HG02938 (cell line): ENCODE data around the gene BRAP.
A peak's percentile ranks its signal among the peaks of the same experiment; 100 is the strongest.
"Not testable (repeated sequence)": the region's sequence is repeated elsewhere in the genome, so short reads cannot be mapped to it uniquely, and the experiment has no call there.

Experiments
- ATAC-seq: cut with Tn5 transposase; IDR thresholded peaks from one replicate; pipeline ENCODE4 v1.9.1; 2021; ENCODE audit warnings: mild to moderate bottlenecking, moderate library complexity; ENCODE audit not compliant: unreplicated experiment

BRAP gene

DNA sequence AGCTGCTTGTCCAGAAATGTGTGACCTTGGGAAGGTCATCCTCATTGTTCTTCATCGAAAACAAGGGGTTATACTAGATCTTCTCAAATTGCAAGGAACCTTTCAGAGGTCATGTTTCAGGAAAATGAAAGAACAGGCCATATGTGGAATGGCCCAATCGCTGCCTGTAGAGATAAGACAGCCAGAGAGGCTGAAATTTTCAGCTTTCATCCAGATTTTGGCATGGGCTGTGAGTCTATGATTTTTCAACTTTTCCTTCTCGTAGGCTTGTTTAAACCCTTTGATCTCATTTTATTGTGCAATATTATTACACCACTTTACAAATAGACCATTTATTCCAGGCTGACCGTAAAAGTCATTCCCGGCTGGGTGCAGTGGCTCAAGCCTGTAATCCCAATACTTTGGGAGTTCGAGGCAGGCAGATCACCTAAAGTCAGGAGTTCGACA, 69.6 kb downstream of the BRAP start:
- no peak for ATAC-seq

GRCh38 chr12:111607239-111607638, 78.5 kb downstream of the BRAP start:
- no peak for ATAC-seq

- no peak for ATAC-seq
Observed at GRCh38 chr12:111606767-111607230, 79.0 kb downstream of the BRAP start.

- no peak for ATAC-seq
Observed at GRCh38 chr12:111605911-111606766, 79.6 kb downstream of the BRAP start.

DNA sequence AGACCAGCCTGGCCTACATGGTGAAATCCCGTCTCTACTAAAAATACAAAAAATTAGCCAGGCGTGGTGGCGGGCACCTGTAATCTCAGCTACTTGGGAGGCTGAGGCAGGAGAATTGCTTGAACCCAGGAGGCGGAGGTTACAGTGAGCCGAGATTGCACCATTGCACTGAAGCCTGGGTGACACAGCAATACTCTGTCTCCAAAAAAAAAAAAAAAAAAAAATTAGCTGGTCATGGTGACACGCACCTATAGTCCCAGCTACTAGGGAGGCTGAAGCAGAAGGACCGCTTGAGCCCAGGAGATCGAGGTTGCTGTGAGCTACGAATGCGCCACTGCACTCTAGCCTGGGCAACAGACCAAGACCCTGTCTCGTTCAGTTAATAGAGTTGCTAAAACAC, 82.9 kb downstream of the BRAP start:
- ATAC-seq, result not testable (repeated sequence)

DNA sequence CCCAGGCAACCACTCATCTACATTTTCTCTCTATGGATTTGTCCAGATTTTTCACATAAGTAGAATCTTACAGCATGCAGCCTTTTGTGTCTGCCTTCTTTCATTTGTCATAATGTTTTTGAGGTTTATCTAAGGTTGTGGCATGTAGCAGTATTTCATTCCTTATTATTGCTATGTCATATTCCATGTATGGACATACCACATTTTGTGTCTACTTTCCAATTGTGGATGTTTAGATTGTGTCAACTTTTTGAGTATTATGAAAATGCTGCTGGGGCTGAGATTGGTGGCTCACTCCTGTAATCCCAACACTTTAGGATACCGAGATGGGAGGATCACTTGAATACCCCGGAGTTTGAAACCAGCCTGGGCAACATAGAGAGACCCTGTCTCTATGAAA, 83.4 kb downstream of the BRAP start:
- ATAC-seq, result no peak

DNA sequence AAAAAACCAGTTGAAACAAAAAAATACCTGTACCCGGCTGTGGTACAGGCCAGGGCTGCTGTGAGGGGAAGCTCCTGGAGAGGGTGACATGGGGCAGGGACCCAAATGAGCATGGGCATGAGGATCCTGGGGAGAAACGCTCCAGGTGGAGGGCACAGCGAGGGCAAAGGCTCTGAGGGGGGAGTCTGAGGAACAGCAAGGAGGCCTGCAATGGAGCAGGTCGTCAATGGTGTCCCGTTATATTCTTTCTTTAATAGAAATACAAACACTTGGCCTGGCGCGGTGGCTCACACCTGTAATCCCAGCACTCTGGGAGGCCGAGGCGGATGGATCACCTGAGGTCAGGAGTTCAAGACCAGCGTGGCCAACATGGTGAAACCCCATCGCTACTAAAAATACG, 84.8 kb downstream of the BRAP start:
- ATAC-seq, result not testable (repeated sequence)

DNA sequence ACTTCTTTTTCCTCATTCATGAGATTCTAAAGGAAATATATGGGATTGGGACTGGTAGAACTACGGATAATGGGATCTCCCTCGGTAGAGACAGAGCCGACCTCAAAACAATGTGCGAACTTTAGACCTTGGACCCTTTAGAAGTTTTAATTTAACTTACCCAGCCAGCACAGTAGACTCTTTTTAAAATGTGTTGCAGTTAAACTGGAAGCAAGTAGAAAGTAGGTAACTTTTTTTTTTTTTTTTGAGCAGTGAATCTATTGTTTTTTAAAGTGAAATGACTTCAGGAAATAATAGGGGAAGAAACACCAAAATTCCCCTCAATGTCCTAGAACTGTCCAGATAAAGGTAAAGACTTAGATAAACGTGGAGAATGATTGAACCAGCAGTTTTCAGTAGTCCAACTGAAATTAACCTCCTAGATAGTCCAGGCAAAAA, 85.5 kb downstream of the BRAP start:
- no peak for ATAC-seq

DNA sequence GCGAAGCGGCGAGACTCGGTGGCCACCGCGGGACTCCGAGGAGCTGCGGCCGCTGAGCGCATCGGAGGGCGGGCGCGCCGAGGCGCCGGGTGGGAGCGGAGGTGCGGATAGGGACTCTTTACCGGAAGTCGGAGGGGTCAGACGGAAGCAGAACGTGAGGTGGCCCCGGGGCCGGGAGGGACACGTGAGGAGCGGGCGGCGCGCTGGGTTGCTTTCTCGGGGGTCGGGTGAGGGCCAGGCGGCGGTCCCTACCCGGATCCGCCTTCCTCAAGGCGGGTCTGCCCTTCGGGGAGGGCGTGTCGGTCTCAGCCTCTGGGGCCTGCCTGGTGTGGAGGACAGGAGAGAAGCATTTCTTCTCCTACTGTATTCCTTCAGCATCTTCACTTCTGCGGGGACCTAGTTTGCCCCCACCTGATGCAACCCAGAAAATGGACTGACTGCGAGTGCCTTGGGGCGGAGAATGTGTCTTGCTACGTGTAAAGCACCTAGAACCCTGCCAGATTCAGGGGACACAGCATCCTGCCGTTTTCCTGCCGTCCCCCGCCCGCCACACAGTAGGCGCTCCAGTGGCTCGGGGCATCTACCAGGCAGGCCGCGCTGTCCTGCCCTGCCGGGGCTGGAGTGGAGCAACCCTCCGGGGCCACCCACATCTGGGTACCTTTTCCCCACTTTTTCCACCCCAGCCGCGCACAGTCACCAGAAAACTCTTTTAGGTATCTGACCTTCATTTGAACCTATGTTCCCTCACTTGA, 86.1 kb downstream of the BRAP start:
- ATAC-seq, result peak; percentile 61

DNA sequence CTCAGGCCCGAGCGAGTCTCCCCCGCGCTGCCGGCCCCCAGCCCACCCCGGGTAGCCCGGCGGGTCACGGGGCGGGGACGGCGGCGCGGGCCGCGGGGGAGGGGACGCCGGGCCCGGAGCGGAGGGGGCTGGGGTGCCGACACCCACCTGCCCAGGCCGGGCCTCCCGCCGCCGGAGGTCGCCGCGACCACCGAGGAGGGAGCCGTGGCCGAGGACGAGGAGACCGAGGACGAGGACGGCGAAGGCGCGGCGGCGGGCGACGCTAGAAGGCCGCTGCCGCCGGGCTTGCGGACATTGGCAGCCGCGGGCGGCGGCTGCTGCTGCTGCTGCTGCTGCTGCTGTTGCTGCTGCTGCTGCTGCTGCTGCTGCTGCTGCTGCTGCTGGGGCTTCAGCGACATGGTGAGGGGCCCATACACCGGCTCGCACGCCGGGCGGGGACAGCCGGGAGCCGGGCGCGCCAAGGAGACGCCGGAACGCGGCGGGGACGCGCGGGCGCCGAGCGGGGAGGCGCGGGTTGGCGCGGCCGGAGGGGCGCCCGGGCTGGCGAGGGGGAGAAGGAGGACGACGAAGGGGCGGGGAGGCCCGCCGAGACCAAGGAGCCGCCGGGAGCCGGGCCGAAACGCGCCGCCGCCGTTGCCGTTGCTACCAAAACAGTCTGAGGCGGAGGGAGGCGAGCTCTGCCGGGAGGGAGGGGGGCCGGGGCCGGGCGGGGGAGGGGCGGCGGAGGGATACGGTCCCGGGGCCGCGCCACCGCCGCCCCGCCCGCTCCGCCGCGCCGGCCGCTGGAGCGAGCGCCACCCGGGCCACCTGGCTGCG, 86.9 kb downstream of the BRAP start, which contains the start of gene ATXN2:
ATXN2 (minus strand) TSS at position 679 of the 816 bp plus-strand sequence; CDS start at position 398, 281 bp downstream.
- peak; percentile 48 for ATAC-seq

GRCh38 chr12:111597831-111598636, 87.7 kb downstream of the BRAP start:
- peak; percentile 19 for ATAC-seq

- no peak for ATAC-seq
Observed at GRCh38 chr12:111596985-111597830, 88.5 kb downstream of the BRAP start.

DNA sequence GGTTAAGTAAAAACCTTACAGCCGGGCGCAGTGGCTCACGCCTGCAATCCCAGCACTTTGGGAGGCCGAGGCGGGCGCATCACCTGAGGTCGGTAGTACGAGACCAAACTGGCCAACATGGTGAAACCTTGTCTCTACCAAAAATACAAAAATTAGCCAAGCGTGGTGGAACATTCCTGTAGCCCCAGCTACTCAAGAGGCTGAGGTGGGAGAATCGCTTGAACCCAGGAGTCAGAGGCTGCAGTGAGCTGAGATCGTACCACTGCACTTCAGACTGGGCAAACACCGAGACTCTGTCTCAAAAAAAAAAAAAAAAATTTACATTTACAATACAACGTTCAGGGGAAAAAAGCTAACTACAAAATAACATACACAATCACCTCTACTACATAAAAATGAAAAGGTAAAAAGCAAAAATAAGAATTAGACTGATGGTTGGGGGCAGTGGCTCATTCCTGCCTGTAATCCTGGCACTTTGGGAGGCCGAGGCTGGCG, 90.4 kb downstream of the BRAP start:
- ATAC-seq, result not testable (repeated sequence)
